BJ (cell line): ENCODE data around the gene MGAM2. TPM values are rescaled to one million over a fixed set of nuclear protein-coding genes. Genes with fewer than 3 reads are reported as not detected.

Experiments used
- CTCF ChIA-PET: fragments of 350-600 bp; formaldehyde crosslinking; extraction: SDS; loops from one replicate; lab custom pipeline; 2021; ENCODE audit warnings: antibody characterized with exemption, inconsistent platforms; lab: Yijun Ruan, JAX
- POLR2A ChIA-PET: fragments of 300-600 bp; sonication (Branson Sonifier 250); formaldehyde crosslinking; extraction: SDS; loops from one replicate; lab custom pipeline; 2021; ENCODE audit warnings: antibody characterized with exemption; lab: Charles Lee
- DNase-seq: peaks from one replicate; pipeline ENCODE4 v3.0.0-alpha.2; 2011; ENCODE audit warnings: low read depth
- H3K27me3 ChIP-seq: 2 replicates; pipeline ENCODE4 v1.6.0; 2011; ENCODE audit warnings: low read length; ENCODE audit not compliant: control insufficient read depth, insufficient read depth
- H3K36me3 ChIP-seq: 2 replicates; pipeline ENCODE4 v1.5.1; 2011; ENCODE audit warnings: low read length; ENCODE audit not compliant: control insufficient read depth, insufficient read depth
- H3K4me3 ChIP-seq: 2 replicates; pipeline ENCODE4 v1.5.1; 2011; ENCODE audit warnings: low read depth, mild to moderate bottlenecking, control low read depth, low read length
- polyA plus RNA-seq: library from polyadenylated mRNA; depleted of rRNA; stranded (reverse); fragments of >200 nt; gene quantifications from 2 replicates; pipeline ENCODE4 v1.2.3, GENCODE V29; 2011
- TF ChIP-seq, protein P1 (sequence below): IDR thresholded peaks from 2 replicates; pipeline ENCODE4 v1.5.1; 2011; ENCODE audit warnings: low read depth, mild to moderate bottlenecking, control low read depth, inconsistent platforms, low read length, moderate library complexity; ENCODE audit not compliant: insufficient read depth

MGAM2 gene
- polyA plus RNA-seq, 1 experiment = not detected

DNA sequence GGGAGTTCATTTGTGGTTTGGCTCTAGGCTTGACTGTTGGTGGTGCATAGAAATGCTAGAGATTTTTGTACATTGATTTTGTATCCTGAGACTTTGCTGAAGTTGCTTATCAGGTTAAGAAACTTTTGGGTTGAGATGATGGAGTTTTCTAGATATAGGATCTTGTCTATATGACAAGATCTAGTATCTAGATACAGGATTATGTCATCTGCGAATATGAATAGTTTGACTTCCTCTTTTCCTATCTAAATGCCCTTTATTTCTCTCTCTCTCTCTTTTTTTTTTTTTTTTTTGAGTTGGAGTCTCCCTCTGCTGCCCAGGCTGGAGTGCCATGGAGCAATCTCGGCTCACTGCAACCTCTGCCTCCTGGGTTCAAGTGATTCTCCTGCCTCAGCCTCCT lies 62.9 kb downstream of the MGAM2 start:
- DNase-seq = no peak
- TF ChIP-seq, protein P1, sequence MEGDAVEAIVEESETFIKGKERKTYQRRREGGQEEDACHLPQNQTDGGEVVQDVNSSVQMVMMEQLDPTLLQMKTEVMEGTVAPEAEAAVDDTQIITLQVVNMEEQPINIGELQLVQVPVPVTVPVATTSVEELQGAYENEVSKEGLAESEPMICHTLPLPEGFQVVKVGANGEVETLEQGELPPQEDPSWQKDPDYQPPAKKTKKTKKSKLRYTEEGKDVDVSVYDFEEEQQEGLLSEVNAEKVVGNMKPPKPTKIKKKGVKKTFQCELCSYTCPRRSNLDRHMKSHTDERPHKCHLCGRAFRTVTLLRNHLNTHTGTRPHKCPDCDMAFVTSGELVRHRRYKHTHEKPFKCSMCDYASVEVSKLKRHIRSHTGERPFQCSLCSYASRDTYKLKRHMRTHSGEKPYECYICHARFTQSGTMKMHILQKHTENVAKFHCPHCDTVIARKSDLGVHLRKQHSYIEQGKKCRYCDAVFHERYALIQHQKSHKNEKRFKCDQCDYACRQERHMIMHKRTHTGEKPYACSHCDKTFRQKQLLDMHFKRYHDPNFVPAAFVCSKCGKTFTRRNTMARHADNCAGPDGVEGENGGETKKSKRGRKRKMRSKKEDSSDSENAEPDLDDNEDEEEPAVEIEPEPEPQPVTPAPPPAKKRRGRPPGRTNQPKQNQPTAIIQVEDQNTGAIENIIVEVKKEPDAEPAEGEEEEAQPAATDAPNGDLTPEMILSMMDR = no peak
- POLR2A ChIA-PET = no interaction called here
- Histone ChIP-seq H3K4me3 (no peak overlapping the region), H3K36me3 (no peaks in the 10 kb centered on the region), H3K27me3 (no peaks in the 10 kb centered on the region)
- CTCF ChIA-PET = no interaction called here

DNA sequence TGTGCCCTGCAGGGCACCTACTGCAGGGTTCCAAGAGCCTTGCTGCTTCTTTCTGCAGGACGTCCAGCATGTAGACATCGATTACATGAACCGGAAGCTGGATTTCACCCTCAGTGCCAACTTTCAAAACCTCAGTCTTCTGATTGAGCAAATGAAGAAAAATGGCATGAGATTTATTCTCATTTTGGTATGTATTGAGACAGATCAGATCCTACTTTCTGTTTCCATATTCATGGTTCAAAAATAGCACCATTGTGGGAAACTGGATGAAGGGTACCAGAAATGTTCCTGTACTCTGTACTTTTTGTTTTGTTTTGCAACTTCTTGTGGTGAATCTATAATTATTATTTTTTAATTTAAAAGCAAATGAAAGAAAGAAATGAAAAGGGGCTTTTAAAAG lies 64.1 kb downstream of the MGAM2 start:
- Histone ChIP-seq H3K36me3 (no peaks in the 10 kb centered on the region), H3K27me3 (no peaks in the 10 kb centered on the region), H3K4me3 (no peak overlapping the region)
- POLR2A ChIA-PET = no interaction called here
- no peak for DNase-seq
- CTCF ChIA-PET = no interaction called here
- TF ChIP-seq, protein P1 = no peak

DNA sequence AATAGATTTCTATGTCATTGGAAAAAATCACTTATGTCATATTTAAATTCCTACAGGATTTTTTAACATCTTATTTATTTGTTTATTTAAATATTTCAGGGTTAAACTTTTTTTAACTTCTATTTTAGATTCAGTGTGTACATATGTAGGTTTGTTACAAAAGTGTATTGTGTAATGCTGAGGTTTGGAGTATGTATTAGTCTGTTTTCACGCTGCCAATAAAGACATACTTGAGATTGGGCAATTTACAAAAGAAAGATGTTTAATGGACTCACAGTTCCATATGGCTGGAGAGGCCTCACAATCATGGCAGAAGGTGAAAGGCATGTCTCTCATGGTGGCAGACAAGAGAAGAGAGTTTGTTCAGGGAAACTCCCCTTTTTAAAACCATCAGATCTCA lies 65.4 kb downstream of the MGAM2 start:
- POLR2A ChIA-PET = no interaction called here

DNA sequence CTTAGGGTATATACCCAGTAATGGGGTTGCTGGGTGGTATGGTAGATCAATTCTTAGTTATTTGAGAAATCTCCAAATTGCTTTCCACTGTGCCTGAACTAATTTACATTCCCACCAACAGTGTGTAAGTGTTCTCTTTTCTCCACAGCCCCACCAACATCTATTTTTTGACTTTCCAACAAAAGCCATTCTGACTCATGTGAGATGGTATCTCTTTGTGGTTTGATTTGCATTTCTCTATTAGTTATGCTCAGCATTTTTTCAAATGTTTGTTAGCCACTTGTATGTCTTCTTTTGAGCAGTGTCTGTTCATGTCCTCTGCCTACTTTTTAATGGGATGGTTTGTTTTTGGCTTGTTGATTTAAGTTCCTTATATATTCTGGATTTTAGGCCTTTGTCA lies 66.4 kb downstream of the MGAM2 start:
- TF ChIP-seq, protein P1 = no peak
- H3K4me3 ChIP-seq = no peak overlapping the region
- POLR2A ChIA-PET = no interaction called here
- H3K36me3 ChIP-seq = no peaks in the 10 kb centered on the region
- no peaks in the 10 kb centered on the region for H3K27me3 ChIP-seq
- no peak for DNase-seq
- CTCF ChIA-PET = no interaction called here

More for the DNA sequence above, 65.4 kb downstream of the MGAM2 start:
- Histone ChIP-seq H3K4me3 (no peak overlapping the region), H3K36me3 (no peaks in the 10 kb centered on the region), H3K27me3 (no peaks in the 10 kb centered on the region)
- TF ChIP-seq, protein P1 = no peak
- no peak for DNase-seq
- CTCF ChIA-PET = no interaction called here

DNA sequence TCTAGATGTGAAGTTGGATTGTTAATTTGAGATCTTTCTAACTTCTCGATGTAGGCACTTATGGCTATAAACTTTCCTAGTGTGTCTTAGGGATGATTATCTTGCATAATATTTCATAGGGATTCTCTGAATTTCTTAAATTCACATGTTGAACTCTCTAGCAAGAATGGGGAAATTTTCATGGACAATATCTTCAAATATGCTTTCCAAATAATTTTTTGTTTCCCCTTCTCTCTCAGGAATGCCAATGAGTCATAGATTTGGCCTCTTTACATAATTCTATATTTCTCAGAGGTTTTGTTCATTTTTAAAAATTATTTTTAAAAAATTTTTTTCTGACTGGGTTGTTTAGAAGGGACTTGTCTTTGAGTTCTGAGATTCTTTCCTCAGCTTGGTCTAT lies 68.9 kb downstream of the MGAM2 start:
- no peaks in the 10 kb centered on the region for H3K36me3 ChIP-seq
- H3K4me3 ChIP-seq = no peak overlapping the region
- POLR2A ChIA-PET = no interaction called here
- DNase-seq = no peak
- TF ChIP-seq, protein P1 = no peak
- no peaks in the 10 kb centered on the region for H3K27me3 ChIP-seq
- CTCF ChIA-PET = no interaction called here
